ENCODE data around the gene MANSC1.

Gene MANSC1

GRCh38 chr12:12290206-12290605 is 59.8 kb downstream of the MANSC1 start:
- H3K4me1 ChIP-seq (ENCODE audit: control insufficient read depth in 1 of 2, insufficient read depth in 1 of 2, low read depth in 1 of 2, low read length in 1 of 2) = no peaks in the 10 kb centered on the region
- no peaks in the 10 kb centered on the region for H3K36me3 ChIP-seq
- no peaks in the 10 kb centered on the region for H3K9me3 ChIP-seq
- H3K27me3 ChIP-seq = no peaks in the 10 kb centered on the region
- TF ChIP-seq CTCF (IDR thresholded peaks at IDR 0.05) = no peak
- no peak overlapping the region for H3K4me3 ChIP-seq (ENCODE audit: low read depth in 1 of 2, low read length in 1 of 2)
- no peak overlapping the region for H3K27ac ChIP-seq

- H3K36me3 ChIP-seq = no peaks in the 10 kb centered on the region
- no peaks in the 10 kb centered on the region for H3K9me3 ChIP-seq
- TF ChIP-seq CTCF (IDR thresholded peaks at IDR 0.05) = no peak
- no peak overlapping the region for H3K27ac ChIP-seq
- H3K27me3 ChIP-seq = peaks cover 23% of the 10 kb centered on the region
- no peaks in the 10 kb centered on the region for H3K4me1 ChIP-seq (ENCODE audit: control insufficient read depth in 1 of 2, insufficient read depth in 1 of 2, low read depth in 1 of 2, low read length in 1 of 2)
- H3K4me3 ChIP-seq (ENCODE audit: low read depth in 1 of 2, low read length in 1 of 2) = no peak overlapping the region
These were observed 63.6 kb downstream of the MANSC1 start for GRCh38 chr12:12286441-12286840.

GRCh38 chr12:12282761-12283425 is 67.1 kb downstream of the MANSC1 start:
- Histone ChIP-seq H3K27me3 (peaks cover 28% of the 10 kb centered on the region), H3K9me3 (no peaks in the 10 kb centered on the region), H3K4me1 (ENCODE audit: control insufficient read depth in 1 of 2, insufficient read depth in 1 of 2, low read depth in 1 of 2, low read length in 1 of 2) (no peaks in the 10 kb centered on the region), H3K36me3 (no peaks in the 10 kb centered on the region), H3K4me3 (ENCODE audit: low read depth in 1 of 2, low read length in 1 of 2) (no peak overlapping the region), H3K27ac (no peak overlapping the region)
- TF ChIP-seq CTCF (IDR thresholded peaks at IDR 0.05) = no peak

GRCh38 chr12:12282202-12282601 is 67.8 kb downstream of the MANSC1 start:
- Histone ChIP-seq H3K4me3 (ENCODE audit: low read depth in 1 of 2, low read length in 1 of 2) (no peak overlapping the region), H3K36me3 (no peaks in the 10 kb centered on the region), H3K9me3 (no peaks in the 10 kb centered on the region), H3K27me3 (peaks cover 28% of the 10 kb centered on the region), H3K27ac (no peak overlapping the region), H3K4me1 (ENCODE audit: control insufficient read depth in 1 of 2, insufficient read depth in 1 of 2, low read depth in 1 of 2, low read length in 1 of 2) (no peaks in the 10 kb centered on the region)
- TF ChIP-seq CTCF (IDR thresholded peaks at IDR 0.05) = no peak

GRCh38 chr12:12281134-12281533 is 68.9 kb downstream of the MANSC1 start:
- Histone ChIP-seq H3K27me3 (peaks cover 31% of the 10 kb centered on the region), H3K4me3 (ENCODE audit: low read depth in 1 of 2, low read length in 1 of 2) (no peak overlapping the region), H3K9me3 (no peaks in the 10 kb centered on the region), H3K4me1 (ENCODE audit: control insufficient read depth in 1 of 2, insufficient read depth in 1 of 2, low read depth in 1 of 2, low read length in 1 of 2) (no peaks in the 10 kb centered on the region), H3K27ac (no peak overlapping the region), H3K36me3 (no peaks in the 10 kb centered on the region)
- TF ChIP-seq CTCF (IDR thresholded peaks at IDR 0.05) = no peak
